Spleen (tissue), 13 donors: ENCODE data around the gene ADGRV1. TPM values are rescaled to one million over a fixed set of nuclear protein-coding genes. Genes with fewer than 3 reads are reported as not detected.
A peak's percentile ranks its signal among the peaks of the same experiment; 100 is the strongest.

Experiments used
- DNase-seq: peaks from one replicate; pipeline ENCODE4 v3.0.0-alpha.2; 2020
- H3K27ac ChIP-seq, 8 donors: fragments of 200-600 bp; sonication (generic) in 7 of 8; 1 replicate in 4 of 8; 2 replicates in 4 of 8; pipeline versions ENCODE4 v1.5.0 to v1.8.0; 2016 to 2021; ENCODE audit warnings: inconsistent platforms in 4 of 8, mild to moderate bottlenecking in 4 of 8, moderate library complexity in 1 of 8
- H3K27me3 ChIP-seq, 7 donors: fragments of 200-600 bp; sonication (generic) in 6 of 7; replicated peaks in 1 of 7; 1 replicate in 4 of 7; 2 replicates in 3 of 7; pipeline versions ENCODE4 v1.5.0 to v1.8.0; 2016 to 2021; ENCODE audit warnings: inconsistent platforms in 3 of 7, mild to moderate bottlenecking in 1 of 7
- H3K36me3 ChIP-seq, 6 donors: fragments of 200-600 bp; sonication (generic) in 5 of 6; 1 replicate in 4 of 6; 2 replicates in 2 of 6; pipeline versions ENCODE4 v1.5.0 to v1.8.0; 2016 to 2021; ENCODE audit warnings: inconsistent platforms in 2 of 6
- H3K4me1 ChIP-seq, 6 donors: fragments of 200-600 bp; sonication (generic) in 5 of 6; 1 replicate in 3 of 6; 2 replicates in 3 of 6; pipeline versions ENCODE4 v1.5.0 to v1.8.0; 2016 to 2021; ENCODE audit warnings: inconsistent platforms in 3 of 6
- H3K4me3 ChIP-seq, 8 donors: fragments of 200-600 bp; sonication (generic) in 7 of 8; 1 replicate in 4 of 8; 2 replicates in 4 of 8; pipeline versions ENCODE4 v1.5.0 to v1.8.0; 2016 to 2021; ENCODE audit warnings: inconsistent platforms in 4 of 8, mild to moderate bottlenecking in 4 of 8, moderate library complexity in 2 of 8
- H3K9me3 ChIP-seq, 8 donors: fragments of 200-600 bp; sonication (generic) in 7 of 8; 1 replicate in 4 of 8; 2 replicates in 4 of 8; pipeline versions ENCODE4 v1.5.0 to v1.8.0; 2016 to 2021; ENCODE audit warnings: inconsistent platforms in 4 of 8
- POLR2A ChIP-seq, 3 donors: fragments of 450-650 bp; IDR thresholded peaks; one replicate each; pipeline ENCODE4 v1.5.1; 2017; ENCODE audit warnings: antibody characterized with exemption in 3 of 3, mild to moderate bottlenecking in 1 of 3
- POLR2AphosphoS5 ChIP-seq, 3 donors: sonication (generic); formaldehyde crosslinking; IDR thresholded peaks; one replicate each; pipeline ENCODE4 v1.5.1; 2017; ENCODE audit warnings: antibody characterized with exemption in 3 of 3
- WGBS, 5 donors: extraction: QIAGEN DNeasy Blood & Tissue Kit in 3 of 5; methylation state at CpG; one replicate each; pipeline versions ENCODE4 v1.1.5 to v1.1.7; 2013 to 2018; 5-methylcytosine and 5-hydroxymethylcytosine counted together
- intact Hi-C: fragments of 100-400 bp; cut with DNase I; formaldehyde crosslinking; loops from one replicate; pipeline ENCODE4 v1.15.0; 2023; ENCODE audit warnings: low total_unique reads
- long read RNA-seq, 2 donors: transcript quantifications; one replicate each; lab custom pipeline, GENCODE V29; 2026
- polyA plus RNA-seq, 3 donors: library from polyadenylated mRNA; stranded (reverse); fragments of 200-250 nt; gene quantifications; one replicate each; pipeline ENCODE4 v1.2.1, GENCODE V29; 2013
- total RNA-seq, 7 donors: library from RNA; depleted of rRNA in 3 of 7; stranded (reverse); fragments of >200 nt in 3 of 7; fragmentation: NEBNext Ultra II Directional in 4 of 7; extraction: Animal tissue kit (Norgen Biotek cat#: 25700) in 4 of 7; gene quantifications; one replicate each; pipeline versions ENCODE4 v1.1.0 to v1.2.1, GENCODE V29; 2016 to 2021
- TF ChIP-seq, protein P1 (sequence below), 11 experiments: fragments of 200-600 bp in 7 of 11; fragments of 450-650 bp in 4 of 11; sonication (generic) in 4 of 11; IDR thresholded peaks in 8 of 11; conservative IDR thresholded peaks in 3 of 11; 1 replicate in 7 of 11; 2 replicates in 4 of 11; pipeline versions ENCODE4 v1.4.0 to v1.8.0; 2016 to 2021; ENCODE audit warnings: antibody characterized with exemption in 11 of 11, inconsistent platforms in 4 of 11, mild to moderate bottlenecking in 1 of 11
- donor health status: healthy with polysubstance abuse.
- donor health status: DM: no; HTN: no; CAD: no; lungs with moderate emphysema.
- donor health status: DM: no; HTN: no; CAD: no.
- donor health status: Bipolar disorder and iron deficiency.
- donor health status: healthy.
- donor health status: DM: no; HTN: no; CAD: no.
- donor health status: DM: yes; HTN: yes; CAD: no.

ADGRV1 gene, protein sequence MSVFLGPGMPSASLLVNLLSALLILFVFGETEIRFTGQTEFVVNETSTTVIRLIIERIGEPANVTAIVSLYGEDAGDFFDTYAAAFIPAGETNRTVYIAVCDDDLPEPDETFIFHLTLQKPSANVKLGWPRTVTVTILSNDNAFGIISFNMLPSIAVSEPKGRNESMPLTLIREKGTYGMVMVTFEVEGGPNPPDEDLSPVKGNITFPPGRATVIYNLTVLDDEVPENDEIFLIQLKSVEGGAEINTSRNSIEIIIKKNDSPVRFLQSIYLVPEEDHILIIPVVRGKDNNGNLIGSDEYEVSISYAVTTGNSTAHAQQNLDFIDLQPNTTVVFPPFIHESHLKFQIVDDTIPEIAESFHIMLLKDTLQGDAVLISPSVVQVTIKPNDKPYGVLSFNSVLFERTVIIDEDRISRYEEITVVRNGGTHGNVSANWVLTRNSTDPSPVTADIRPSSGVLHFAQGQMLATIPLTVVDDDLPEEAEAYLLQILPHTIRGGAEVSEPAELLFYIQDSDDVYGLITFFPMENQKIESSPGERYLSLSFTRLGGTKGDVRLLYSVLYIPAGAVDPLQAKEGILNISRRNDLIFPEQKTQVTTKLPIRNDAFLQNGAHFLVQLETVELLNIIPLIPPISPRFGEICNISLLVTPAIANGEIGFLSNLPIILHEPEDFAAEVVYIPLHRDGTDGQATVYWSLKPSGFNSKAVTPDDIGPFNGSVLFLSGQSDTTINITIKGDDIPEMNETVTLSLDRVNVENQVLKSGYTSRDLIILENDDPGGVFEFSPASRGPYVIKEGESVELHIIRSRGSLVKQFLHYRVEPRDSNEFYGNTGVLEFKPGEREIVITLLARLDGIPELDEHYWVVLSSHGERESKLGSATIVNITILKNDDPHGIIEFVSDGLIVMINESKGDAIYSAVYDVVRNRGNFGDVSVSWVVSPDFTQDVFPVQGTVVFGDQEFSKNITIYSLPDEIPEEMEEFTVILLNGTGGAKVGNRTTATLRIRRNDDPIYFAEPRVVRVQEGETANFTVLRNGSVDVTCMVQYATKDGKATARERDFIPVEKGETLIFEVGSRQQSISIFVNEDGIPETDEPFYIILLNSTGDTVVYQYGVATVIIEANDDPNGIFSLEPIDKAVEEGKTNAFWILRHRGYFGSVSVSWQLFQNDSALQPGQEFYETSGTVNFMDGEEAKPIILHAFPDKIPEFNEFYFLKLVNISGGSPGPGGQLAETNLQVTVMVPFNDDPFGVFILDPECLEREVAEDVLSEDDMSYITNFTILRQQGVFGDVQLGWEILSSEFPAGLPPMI (N-terminal part only)
- total RNA-seq (under 1 TPM in 5 of 7 donors, not detected in 2; 0.20 to 0.69 (median 0.44) TPM), polyA plus RNA-seq (under 1 TPM in 2 of 3 donors, not detected in 1; 0.08 to 0.09 TPM)
- long read RNA-seq, donor 1 = 0 reads
- long read RNA-seq, donor 2 = 0 reads

DNA sequence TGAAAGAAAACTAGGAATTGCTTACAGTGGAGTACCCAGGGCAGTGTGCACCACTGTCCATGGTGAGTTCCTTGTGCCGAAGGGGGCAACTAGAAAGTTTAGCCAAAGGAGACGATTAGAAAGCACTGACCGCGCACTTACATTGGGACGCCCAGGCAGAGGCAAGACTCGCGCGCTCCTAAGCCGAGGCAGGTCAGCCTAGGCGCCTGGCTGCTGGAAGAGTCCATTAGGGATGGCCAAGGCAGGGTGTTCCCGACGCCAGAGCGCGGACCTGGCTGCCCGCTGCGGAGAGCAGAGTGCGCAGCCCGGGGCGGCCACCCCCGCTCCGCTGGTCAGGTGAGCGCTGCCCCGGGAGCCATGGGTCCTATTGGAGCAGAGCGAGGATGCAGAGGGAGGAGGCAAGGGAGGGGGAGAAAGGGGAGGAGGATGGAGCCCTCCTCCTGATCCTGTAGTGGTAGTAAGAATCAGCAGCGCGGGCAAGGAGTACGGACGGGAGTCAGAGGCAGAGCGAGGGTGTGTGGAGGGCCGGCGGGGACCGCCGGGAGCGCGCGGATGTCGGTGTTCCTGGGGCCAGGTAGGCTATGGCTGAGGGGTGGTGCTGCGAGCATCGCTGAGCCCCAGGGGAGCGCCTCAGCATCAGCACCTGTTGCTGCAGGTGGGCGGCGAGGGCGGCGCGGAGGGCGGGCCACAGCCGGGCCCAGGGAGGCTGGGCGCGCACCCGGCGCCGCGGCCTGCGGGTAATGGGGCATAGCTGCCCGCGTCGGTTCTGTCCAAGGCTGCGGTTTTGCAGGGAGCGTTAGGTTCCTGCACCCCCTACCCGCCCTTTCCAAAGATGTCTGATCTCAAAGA lies at the start of gene ADGRV1:
Gene ADGRV1 (plus strand): TSS at position 454 of the 849 bp plus-strand sequence. CDS start 99 bp downstream, at position 553.
- Histone ChIP-seq H3K4me1 (peaks cover 9 to 20% (median 14%) of the 10 kb centered on the region in 6 donors), H3K36me3 (no peaks in the 10 kb centered on the region), H3K4me3 (peak within 1 kb of the TSS in 7 of 8 donors; percentile 16 to 65 (median 31)), H3K27me3 (peaks cover 0 to 72% (median 50%) of the 10 kb centered on the region in 7 donors), H3K9me3 (no peaks in the 10 kb centered on the region), H3K27ac (no peak within 1 kb of the TSS)
- peak; percentile 65 for DNase-seq
- intact Hi-C loops = no loop called here
- 1 to 2% (median 1%) methylated on average over 51 to 60 of the region's 60 CpGs for WGBS, 5 donors
- TF ChIP-seq POLR2AphosphoS5 (IDR thresholded peaks at IDR 0.05) = peak in 1 of 3 donors; percentile 19
- TF ChIP-seq, protein P1, sequence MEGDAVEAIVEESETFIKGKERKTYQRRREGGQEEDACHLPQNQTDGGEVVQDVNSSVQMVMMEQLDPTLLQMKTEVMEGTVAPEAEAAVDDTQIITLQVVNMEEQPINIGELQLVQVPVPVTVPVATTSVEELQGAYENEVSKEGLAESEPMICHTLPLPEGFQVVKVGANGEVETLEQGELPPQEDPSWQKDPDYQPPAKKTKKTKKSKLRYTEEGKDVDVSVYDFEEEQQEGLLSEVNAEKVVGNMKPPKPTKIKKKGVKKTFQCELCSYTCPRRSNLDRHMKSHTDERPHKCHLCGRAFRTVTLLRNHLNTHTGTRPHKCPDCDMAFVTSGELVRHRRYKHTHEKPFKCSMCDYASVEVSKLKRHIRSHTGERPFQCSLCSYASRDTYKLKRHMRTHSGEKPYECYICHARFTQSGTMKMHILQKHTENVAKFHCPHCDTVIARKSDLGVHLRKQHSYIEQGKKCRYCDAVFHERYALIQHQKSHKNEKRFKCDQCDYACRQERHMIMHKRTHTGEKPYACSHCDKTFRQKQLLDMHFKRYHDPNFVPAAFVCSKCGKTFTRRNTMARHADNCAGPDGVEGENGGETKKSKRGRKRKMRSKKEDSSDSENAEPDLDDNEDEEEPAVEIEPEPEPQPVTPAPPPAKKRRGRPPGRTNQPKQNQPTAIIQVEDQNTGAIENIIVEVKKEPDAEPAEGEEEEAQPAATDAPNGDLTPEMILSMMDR (IDR thresholded peaks at IDR 0.05 in 8 of 11, conservative IDR thresholded peaks at IDR 0.05 in 3 of 11) = no peak

DNA sequence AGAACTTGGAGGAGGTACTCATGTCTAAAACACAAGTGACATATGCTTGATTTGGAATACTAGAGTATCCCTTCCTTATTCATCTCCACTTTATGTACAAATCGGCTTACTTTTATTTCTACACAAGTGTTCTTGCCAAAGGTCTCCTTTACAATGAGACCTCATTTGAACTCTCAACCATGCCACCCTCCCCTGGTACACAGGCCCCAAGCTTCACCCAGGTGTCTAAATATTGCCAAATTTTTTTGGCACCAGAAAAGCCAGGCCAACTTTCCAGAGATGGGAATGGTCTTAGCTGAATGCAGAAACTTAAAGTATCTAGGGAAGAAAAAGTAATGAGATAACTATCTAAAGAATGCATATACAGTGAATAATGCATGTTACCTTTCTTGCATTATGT lies 48.2 kb upstream of the ADGRV1 start:
- 90 to 100% (median 96%) methylated on average over 1 of the region's 1 CpG for WGBS, 5 donors

GRCh38 chr5:90514520-90514919 lies 44.1 kb upstream of the ADGRV1 start:
- Histone ChIP-seq H3K4me1 (no peaks in the 10 kb centered on the region), H3K36me3 (peaks cover 0 to 28% (median 8%) of the 10 kb centered on the region in 6 donors), H3K9me3 (no peaks in the 10 kb centered on the region), H3K4me3 (no peak overlapping the region), H3K27ac (no peak overlapping the region), H3K27me3 (no peaks in the 10 kb centered on the region)
- TF ChIP-seq, protein P1 (IDR thresholded peaks at IDR 0.05 in 8 of 11, conservative IDR thresholded peaks at IDR 0.05 in 3 of 11) = no peak
- no peak for TF ChIP-seq POLR2A (IDR thresholded peaks at IDR 0.05)
- no peak for TF ChIP-seq POLR2AphosphoS5 (IDR thresholded peaks at IDR 0.05)
- intact Hi-C loops = no loop called here
- no peak for DNase-seq
- WGBS, 5 donors = 79 to 98% (median 88%) methylated on average over 3 of the region's 3 CpGs

More for the DNA sequence above, 48.2 kb upstream of the ADGRV1 start:
- DNase-seq = no peak
- H3K36me3 ChIP-seq = peaks cover 0 to 6% (median 0%) of the 10 kb centered on the region in 6 donors
- TF ChIP-seq POLR2AphosphoS5 (IDR thresholded peaks at IDR 0.05) (no peak), POLR2A (IDR thresholded peaks at IDR 0.05) (no peak)
- TF ChIP-seq, protein P1 (IDR thresholded peaks at IDR 0.05 in 8 of 11, conservative IDR thresholded peaks at IDR 0.05 in 3 of 11) = no peak
- H3K27ac ChIP-seq = no peak overlapping the region
- no peaks in the 10 kb centered on the region for H3K27me3 ChIP-seq
- no peak overlapping the region for H3K4me3 ChIP-seq
- H3K4me1 ChIP-seq = no peaks in the 10 kb centered on the region
- intact Hi-C loops = no loop called here
- no peaks in the 10 kb centered on the region for H3K9me3 ChIP-seq
